ENCODE data around the gene GGPS1. TPM values are rescaled to one million over a fixed set of nuclear protein-coding genes. Genes with fewer than 3 reads are reported as not detected.

The GGPS1 gene
- total and polyA plus RNA-seq, 2 of the 8 experiments (the other 6 are each of a cell fraction or from before 2014, with no cell fraction given), result 20.9 to 43.6 TPM

- Histone ChIP-seq H3K27ac (ENCODE audit: low read depth, low read length) (no peak overlapping the region), H3K14ac (ENCODE audit: insufficient read length) (no peak overlapping the region), H3K36me3 (ENCODE audit: control insufficient read depth in 2 of 4, insufficient read depth in 4 of 4, low read length in 3 of 4) (no peaks in the 10 kb centered on the region), H2BK15ac (ENCODE audit: low read length) (no peak overlapping the region), H3K4me3 (ENCODE audit: extremely low read depth in 1 of 4, insufficient read depth in 2 of 4, low read depth in 3 of 4, low read length in 4 of 4) (no peak overlapping the region), H2BK120ac (replicated peaks; ENCODE audit: low read depth, low read length) (no peak overlapping the region), H4K5ac (ENCODE audit: insufficient read length, low read depth, low read length) (no peak overlapping the region), H3K18ac (ENCODE audit: extremely low read depth, low read length) (no peak overlapping the region), H3K27me3 (replicated peaks in 1 of 4; ENCODE audit: control insufficient read depth in 3 of 4, extremely low read depth in 1 of 4, insufficient read depth in 3 of 4, low read length in 3 of 4) (no peaks in the 10 kb centered on the region), H3K4ac (replicated peaks; ENCODE audit: insufficient read length, low read depth, low read length) (no peak overlapping the region), H2AK5ac (ENCODE audit: low read depth, low read length) (no peak overlapping the region), H3K56ac (replicated peaks; ENCODE audit: insufficient read length, low read depth, low read length) (no peak overlapping the region), H3K9me3 (ENCODE audit: insufficient read depth in 2 of 2, low read depth in 1 of 2, low read length in 1 of 2) (no peaks in the 10 kb centered on the region), H2BK5ac (ENCODE audit: low read depth, low read length) (no peak overlapping the region), H3K23me2 (ENCODE audit: low read depth, low read length) (no peaks in the 10 kb centered on the region; the same call in 1 of the 2 replicates), H4K20me1 (replicated peaks in 1 of 2; ENCODE audit: control insufficient read depth in 1 of 2, insufficient read depth in 2 of 2, low read length in 2 of 2) (no peaks in the 10 kb centered on the region), H3K4me2 (ENCODE audit: insufficient read depth in 1 of 2, low read depth in 2 of 2, low read length in 2 of 2) (no peak overlapping the region), H3K79me1 (ENCODE audit: low read depth, low read length) (no peaks in the 10 kb centered on the region; the same call in 1 of the 2 replicates), H3K23ac (ENCODE audit: insufficient read length) (no peak overlapping the region), H3K4me1 (replicated peaks in 1 of 4; ENCODE audit: control insufficient read depth in 3 of 4, insufficient read depth in 4 of 4, low read length in 3 of 4) (no peaks in the 10 kb centered on the region), H4K8ac (ENCODE audit: extremely low read depth, insufficient read depth, low read length) (no peak overlapping the region), H4K91ac (replicated peaks; ENCODE audit: insufficient read length, low read length) (no peak overlapping the region), H3K9ac (replicated peaks in 1 of 4; ENCODE audit: extremely low read depth in 1 of 4, low read depth in 3 of 4, low read length in 3 of 4) (no peak overlapping the region), H2BK12ac (ENCODE audit: low read depth, low read length) (no peak overlapping the region), H2BK20ac (ENCODE audit: low read length) (no peak overlapping the region), H2AFZ (ENCODE audit: low read length) (no peak overlapping the region), H3K79me2 (ENCODE audit: control insufficient read depth in 1 of 2, insufficient read depth in 2 of 2, low read length in 2 of 2) (no peaks in the 10 kb centered on the region)
- 91% methylated on average over 3 of the region's 3 CpGs; no CpG with 5 or more reads in 1 of the 2 experiments for WGBS, 2 experiments (ENCODE audit: extremely low coverage in 1 of 2, insufficient coverage in 1 of 2, insufficient read length in 1 of 2, insufficient replicate concordance in 2 of 2, low coverage in 1 of 2, low lambda C conversion rate in 2 of 2, missing lambda C conversion rate in 1 of 2)
- FAIRE-seq (no peak), DNase-seq (ENCODE audit: low read depth in 1 of 2, low spot score in 2 of 2) (no peak)
- ChIA-PET POLR2A (ENCODE audit: partially characterized antibody) (interaction anchor here (1.3 kb wide), 1 partner anchor 23 kb away, joined by 4 read pairs; the partner anchor contains the start of gene GGPS1), CTCF (ENCODE audit: partially characterized antibody) (no interaction called here)
These were observed 23.5 kb downstream of the GGPS1 start for GRCh38 chr1:235351898-235352297.

Data from H1 (cell line).